ENCODE data around the gene NEO1.

GRCh38 chr15:73153447-73153846 lies 101.2 kb downstream of the NEO1 start:
- TF ChIP-seq CTCF (IDR thresholded peaks at IDR 0.05) (no peak), ZFX (IDR thresholded peaks at IDR 0.05; ENCODE audit: borderline replicate concordance) (no peak)
